Tibial nerve (tissue), 4 donors: ENCODE measurements around the gene DOC2B. TPM values are rescaled to one million over a fixed set of nuclear protein-coding genes. Genes with fewer than 3 reads are reported as not detected.
A peak's percentile ranks its signal among the peaks of the same experiment; 100 is the strongest.
"Not testable (repeated sequence)": the region's sequence is repeated elsewhere in the genome, so short reads cannot be mapped to it uniquely, and the experiment has no call there.

Experiments used
- DNase-seq, 2 donors: peaks; one replicate each; pipeline ENCODE4 v3.0.0-alpha.2; 2019; ENCODE audit warnings: low spot score in 2 of 2
- H3K27ac ChIP-seq, 4 donors: fragments of 200-600 bp; sonication (generic) in 3 of 4; one replicate each; pipeline ENCODE4 v1.5.1; 2017 to 2019; ENCODE audit warnings: mild to moderate bottlenecking in 1 of 4
- H3K27me3 ChIP-seq, 2 donors: fragments of 200-600 bp; sonication (generic) in 1 of 2; one replicate each; pipeline versions ENCODE4 v1.5.1 to v1.6.0; 2017 to 2019
- H3K36me3 ChIP-seq, 3 donors: fragments of 200-600 bp; sonication (generic); one replicate each; pipeline ENCODE4 v1.5.1; 2018 to 2019
- H3K4me1 ChIP-seq, 4 donors: fragments of 200-600 bp; sonication (generic) in 3 of 4; one replicate each; pipeline ENCODE4 v1.5.1; 2017 to 2019
- H3K4me3 ChIP-seq, 4 donors: fragments of 200-600 bp; sonication (generic) in 3 of 4; one replicate each; pipeline ENCODE4 v1.5.1; 2017 to 2019; ENCODE audit warnings: mild to moderate bottlenecking in 1 of 4, moderate library complexity in 1 of 4
- H3K9me3 ChIP-seq, 4 donors: fragments of 200-600 bp; sonication (generic) in 3 of 4; one replicate each; pipeline ENCODE4 v1.5.1; 2017 to 2019
- CTCF ChIP-seq, 5 experiments: fragments of 200-600 bp in 3 of 5; fragments of 450-650 bp in 2 of 5; sonication (generic) in 3 of 5; IDR thresholded peaks; one replicate each; pipeline ENCODE4 v1.5.1; 2016 to 2019; ENCODE audit warnings: antibody characterized with exemption in 5 of 5, mild to moderate bottlenecking in 3 of 5, moderate library complexity in 2 of 5
- EP300 ChIP-seq, 2 donors: sonication (generic); formaldehyde crosslinking; IDR thresholded peaks; one replicate each; pipeline ENCODE4 v1.6.1; 2017; ENCODE audit warnings: antibody characterized with exemption in 2 of 2, mild to moderate bottlenecking in 1 of 2
- POLR2A ChIP-seq, 2 donors: fragments of 450-650 bp; IDR thresholded peaks; one replicate each; pipeline ENCODE4 v1.6.1; 2017; ENCODE audit warnings: antibody characterized with exemption in 2 of 2, mild to moderate bottlenecking in 2 of 2, moderate library complexity in 2 of 2
- whole genome bisulfite sequencing, 2 donors: methylation state at CpG; one replicate each; pipeline ENCODE4 v1.1.5; 2018; 5-methylcytosine and 5-hydroxymethylcytosine counted together
- total RNA-seq, 4 donors: library from RNA; depleted of rRNA; stranded (reverse); fragments of >200 nt; gene quantifications; one replicate each; pipeline ENCODE4 v1.1.0, GENCODE V29; 2016

Gene DOC2B
- total RNA-seq, 4 donors from 2014 or later, result 11.7 to 29.4 (median 16.0) TPM

GRCh38 chr17:142102-142661 is 39.3 kb downstream of the DOC2B start:
- Histone ChIP-seq H3K9me3 (no peaks in the 10 kb centered on the region), H3K27me3 (no peaks in the 10 kb centered on the region), H3K4me1 (peaks cover 0 to 9% (median 0%) of the 10 kb centered on the region in 4 donors), H3K4me3 (no peak overlapping the region), H3K27ac (no peak overlapping the region), H3K36me3 (no peaks in the 10 kb centered on the region)
- TF ChIP-seq POLR2A (IDR thresholded peaks at IDR 0.05), result no peak
- TF ChIP-seq CTCF (IDR thresholded peaks at IDR 0.05), result no peak
- TF ChIP-seq EP300 (IDR thresholded peaks at IDR 0.05), result no peak
- WGBS, 2 donors, result 93 to 95% methylated on average over 23 of the region's 23 CpGs
- peak in 1 of 2 donors; percentile 3 for DNase-seq

DNA sequence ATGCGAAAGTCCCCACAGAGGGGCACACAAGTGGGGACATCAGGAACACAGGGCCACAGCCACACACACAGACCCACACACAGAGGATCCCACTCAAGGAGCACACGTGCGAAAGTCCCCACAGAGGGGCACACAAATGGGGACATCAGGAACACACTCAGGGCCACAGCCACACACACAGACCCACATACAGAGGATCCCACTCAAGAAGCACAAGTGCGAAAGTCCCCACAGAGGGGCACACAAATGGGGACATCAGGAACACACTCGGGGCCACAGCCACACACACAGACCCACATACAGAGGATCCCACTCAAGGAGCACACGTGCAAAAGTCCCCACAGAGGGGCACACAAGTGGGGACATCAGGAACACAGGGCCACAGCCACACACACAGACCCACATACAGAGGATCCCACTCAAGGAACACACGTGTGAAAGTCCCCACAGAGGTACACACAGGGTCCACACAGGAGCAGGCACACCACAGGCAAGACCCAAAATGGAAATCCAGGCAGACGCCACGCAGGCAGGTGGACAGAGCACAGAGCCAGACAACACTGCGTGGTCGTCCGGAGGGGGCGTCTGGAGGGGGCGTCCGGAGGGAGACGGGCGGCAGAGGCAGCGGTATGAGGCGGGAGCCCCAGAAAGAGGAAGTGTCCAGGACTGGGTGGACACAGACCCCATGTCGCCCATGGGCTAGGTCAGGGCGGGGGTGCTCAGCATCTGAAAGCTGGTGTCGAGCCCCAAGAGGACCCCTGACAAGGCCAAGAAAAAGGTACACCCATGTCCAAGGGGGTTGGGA is 41.8 kb downstream of the DOC2B start:
- H3K36me3 ChIP-seq, H3K27me3 ChIP-seq, H3K27ac ChIP-seq, H3K4me1 ChIP-seq, H3K4me3 ChIP-seq, H3K9me3 ChIP-seq: not testable (repeated sequence)
- 65 to 83% methylated on average over 2 to 8 of the region's 22 CpGs for WGBS, 2 donors
- peak in 1 of 2 donors; percentile 1 for DNase-seq

DNA sequence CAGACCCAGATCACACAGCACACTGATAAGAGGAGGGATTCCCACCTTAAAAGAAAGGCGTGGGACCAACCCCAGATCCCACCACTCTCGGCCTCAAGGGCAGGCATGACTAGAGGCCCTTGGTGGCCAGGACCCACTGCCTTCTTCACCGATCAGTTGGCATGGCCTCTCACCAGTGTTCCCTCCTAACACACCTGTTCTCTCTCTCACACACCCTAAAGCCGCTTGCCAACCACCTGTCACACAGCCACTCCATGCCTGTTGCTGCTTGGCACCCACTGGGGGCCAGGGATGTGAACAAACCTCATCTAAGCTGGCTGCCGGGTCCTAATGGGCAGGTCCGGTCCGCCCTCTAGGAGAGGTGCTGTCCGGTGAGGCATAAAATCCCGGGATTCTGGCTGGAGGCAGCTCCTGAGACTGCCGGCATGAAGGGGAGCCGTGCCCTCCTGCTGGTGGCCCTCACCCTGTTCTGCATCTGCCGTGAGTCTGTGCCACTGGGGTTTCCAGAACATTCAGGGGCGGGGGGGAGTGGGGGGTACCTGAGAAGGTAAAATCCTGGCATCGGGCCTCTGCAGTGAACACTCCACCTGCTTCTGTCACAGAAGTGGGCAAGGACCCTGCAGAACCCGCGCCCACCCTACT is 44.2 kb downstream of the DOC2B start, which contains the start of gene SCGB1C2:
Gene SCGB1C2, plus strand, starts transcription at position 404 of the 642 bp plus-strand sequence. Its CDS starts 22 bp downstream, at position 426.
- 71% methylated on average over 8 of the region's 16 CpGs; no CpG with 5 or more reads in 1 of the 2 donors for WGBS, 2 donors
- not testable (repeated sequence) for DNase-seq, H3K4me3 ChIP-seq, H3K36me3 ChIP-seq, H3K27ac ChIP-seq, H3K4me1 ChIP-seq, H3K9me3 ChIP-seq, H3K27me3 ChIP-seq

DNA sequence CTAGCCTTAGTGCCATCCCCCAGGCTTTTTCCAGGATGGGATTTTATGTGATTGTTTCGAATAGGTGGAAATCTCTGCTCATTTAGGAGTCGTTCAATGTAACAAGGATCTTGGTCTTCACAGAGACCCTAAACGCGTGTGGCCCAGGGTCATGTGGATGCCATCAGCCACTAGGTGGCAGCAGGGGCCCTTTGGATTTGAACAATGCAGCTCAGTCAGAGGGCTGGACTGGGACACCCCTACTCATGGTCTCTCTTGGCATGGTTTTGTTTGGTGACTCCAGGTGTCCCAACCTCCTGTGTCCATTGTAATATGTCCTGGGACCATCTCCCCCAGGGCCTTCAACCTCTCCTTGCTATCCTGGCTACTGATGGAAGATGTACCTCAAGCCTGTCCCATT is 44.9 kb downstream of the DOC2B start:
- WGBS, 2 donors, result 0% methylated on average over 2 of the region's 4 CpGs; no CpG with 5 or more reads in 1 of the 2 donors
- DNase-seq, result peak; percentile 72 to 83
- not testable (repeated sequence) for H3K9me3 ChIP-seq, H3K4me3 ChIP-seq, H3K4me1 ChIP-seq, H3K27me3 ChIP-seq, H3K36me3 ChIP-seq, H3K27ac ChIP-seq
- TF ChIP-seq CTCF (IDR thresholded peaks at IDR 0.05), result peak in 3 of 5 experiments; percentile 42 to 61 (median 57)

- H3K27ac ChIP-seq, H3K27me3 ChIP-seq, DNase-seq, H3K36me3 ChIP-seq, H3K4me1 ChIP-seq, H3K4me3 ChIP-seq, H3K9me3 ChIP-seq: not testable (repeated sequence)
- no CpG with 5 or more reads among the region's 1 CpG for WGBS, 2 donors
Measured at GRCh38 chr17:135895-136294, 45.6 kb downstream of the DOC2B start.

GRCh38 chr17:135022-135421 is 46.4 kb downstream of the DOC2B start:
- H3K36me3 ChIP-seq, H3K27me3 ChIP-seq, H3K4me3 ChIP-seq, H3K9me3 ChIP-seq, H3K4me1 ChIP-seq, DNase-seq, H3K27ac ChIP-seq: not testable (repeated sequence)
- 71 to 85% methylated on average over 4 to 6 of the region's 6 CpGs for WGBS, 2 donors

DNA sequence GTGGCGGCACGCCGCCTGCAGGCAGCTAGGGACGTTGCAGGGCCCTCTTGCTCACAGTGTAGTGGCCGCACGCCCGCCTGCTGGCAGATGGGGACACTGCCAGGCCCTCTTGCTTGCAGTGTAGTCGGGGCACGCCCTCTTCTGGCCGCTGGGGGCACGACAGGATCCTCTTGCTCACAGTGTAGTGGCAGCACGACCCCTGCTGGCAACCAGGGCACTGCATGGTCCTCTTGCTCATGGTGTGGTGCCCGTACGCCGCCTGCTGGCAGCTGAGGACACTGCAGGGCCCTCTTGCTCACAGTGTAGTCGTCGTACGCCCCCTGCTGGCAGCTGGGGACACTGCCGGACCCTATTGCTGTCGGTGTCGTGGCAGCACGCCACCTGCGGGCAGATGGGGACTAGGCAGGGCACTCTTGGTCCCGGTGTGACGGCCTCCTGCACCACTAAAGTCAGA is 47.1 kb downstream of the DOC2B start:
- not testable (repeated sequence) for H3K27ac ChIP-seq, H3K4me1 ChIP-seq, H3K9me3 ChIP-seq, DNase-seq, H3K4me3 ChIP-seq, H3K36me3 ChIP-seq, H3K27me3 ChIP-seq
- no CpG with 5 or more reads among the region's 25 CpGs for WGBS, 2 donors

DNA sequence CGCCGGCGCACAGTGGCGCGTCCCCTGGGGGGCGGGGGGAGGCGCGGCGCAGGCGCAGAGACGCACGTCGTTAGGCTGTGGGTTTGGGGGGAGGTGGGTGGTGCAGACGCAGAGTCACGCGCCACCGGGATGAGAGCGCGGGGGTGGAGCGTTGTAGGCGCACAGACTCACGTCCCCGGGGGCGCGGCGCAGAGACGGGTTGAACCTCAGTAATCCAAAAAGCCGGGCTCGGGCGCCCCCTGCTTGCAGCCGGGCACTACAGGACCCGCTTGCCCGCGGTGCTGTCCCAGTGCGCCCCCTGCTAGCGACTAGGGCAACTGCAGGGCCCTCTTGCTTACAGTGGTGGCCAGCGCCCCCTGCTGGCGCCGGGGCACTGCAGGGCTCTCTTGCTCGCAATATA is 47.5 kb downstream of the DOC2B start:
- H3K4me1 ChIP-seq, H3K4me3 ChIP-seq, DNase-seq, H3K36me3 ChIP-seq, H3K9me3 ChIP-seq, H3K27me3 ChIP-seq, H3K27ac ChIP-seq: not testable (repeated sequence)
- WGBS, 2 donors, result no CpG with 5 or more reads among the region's 40 CpGs
